Ectodermal cell (in vitro differentiated cells): ENCODE results near the gene MTSS2. TPM values are rescaled to one million over a fixed set of nuclear protein-coding genes. Genes with fewer than 3 reads are reported as not detected.
A peak's percentile ranks its signal among the peaks of the same experiment; 100 is the strongest.

ENCODE experiments used
- H3K27ac ChIP-seq: 2 replicates; pipeline ENCODE4 v1.7.0; 2013; ENCODE audit warnings: mild to moderate bottlenecking, low read depth, low read length; ENCODE audit not compliant: insufficient read depth, poor library complexity, severe bottlenecking
- H3K27me3 ChIP-seq: 2 replicates; pipeline ENCODE4 v1.7.0; 2013; ENCODE audit warnings: mild to moderate bottlenecking, low read length; ENCODE audit not compliant: insufficient read depth, control insufficient read depth, poor library complexity, severe bottlenecking
- H3K36me3 ChIP-seq: one replicate; pipeline ENCODE4 v1.7.0; 2013; ENCODE audit warnings: low read length; ENCODE audit not compliant: control insufficient read depth, insufficient read depth
- H3K4me1 ChIP-seq: one replicate; pipeline ENCODE4 v1.7.0; 2013; ENCODE audit warnings: low read length; ENCODE audit not compliant: control insufficient read depth, insufficient read depth
- H3K4me3 ChIP-seq: 2 replicates; pipeline ENCODE4 v1.7.0; 2013; ENCODE audit warnings: low read depth, low read length, control low read depth; ENCODE audit not compliant: insufficient read depth
- H3K9me3 ChIP-seq: 2 replicates; pipeline ENCODE4 v1.7.0; 2013; ENCODE audit warnings: mild to moderate bottlenecking, low read length, moderate library complexity; ENCODE audit not compliant: control insufficient read depth
- WGBS, 2 experiments: methylation state at CpG; one replicate each; pipeline ENCODE4 v1.1.7; 2013; ENCODE audit warnings: missing lambda C conversion rate in 2 of 2; 5-methylcytosine and 5-hydroxymethylcytosine counted together
- polyA plus RNA-seq, 4 experiments: library from polyadenylated mRNA; stranded (reverse); fragments of 50-300 nt; gene quantifications; one replicate each; pipeline ENCODE4 v1.2.3, GENCODE V29; 2013

The MTSS2 gene, protein sequence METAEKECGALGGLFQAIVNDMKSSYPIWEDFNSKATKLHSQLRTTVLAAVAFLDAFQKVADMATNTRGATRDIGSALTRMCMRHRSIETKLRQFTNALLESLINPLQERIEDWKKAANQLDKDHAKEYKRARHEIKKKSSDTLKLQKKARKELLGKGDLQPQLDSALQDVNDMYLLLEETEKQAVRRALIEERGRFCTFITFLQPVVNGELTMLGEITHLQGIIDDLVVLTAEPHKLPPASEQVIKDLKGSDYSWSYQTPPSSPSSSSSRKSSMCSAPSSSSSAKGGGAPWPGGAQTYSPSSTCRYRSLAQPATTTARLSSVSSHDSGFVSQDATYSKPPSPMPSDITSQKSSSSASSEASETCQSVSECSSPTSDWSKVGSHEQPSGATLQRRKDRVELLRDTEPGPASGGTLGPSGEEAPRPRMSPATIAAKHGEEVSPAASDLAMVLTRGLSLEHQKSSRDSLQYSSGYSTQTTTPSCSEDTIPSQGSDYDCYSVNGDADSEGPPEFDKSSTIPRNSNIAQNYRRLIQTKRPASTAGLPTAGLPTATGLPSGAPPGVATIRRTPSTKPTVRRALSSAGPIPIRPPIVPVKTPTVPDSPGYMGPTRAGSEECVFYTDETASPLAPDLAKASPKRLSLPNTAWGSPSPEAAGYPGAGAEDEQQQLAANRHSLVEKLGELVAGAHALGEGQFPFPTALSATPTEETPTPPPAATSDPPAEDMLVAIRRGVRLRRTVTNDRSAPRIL
- polyA plus RNA-seq (2013, experiment 1 of 4) = 83.6 TPM
- polyA plus RNA-seq (2013, experiment 2 of 4) = 65.7 TPM
- polyA plus RNA-seq (2013, experiment 3 of 4) = 67.5 TPM
- 64.8 TPM for polyA plus RNA-seq (2013, experiment 4 of 4)

DNA sequence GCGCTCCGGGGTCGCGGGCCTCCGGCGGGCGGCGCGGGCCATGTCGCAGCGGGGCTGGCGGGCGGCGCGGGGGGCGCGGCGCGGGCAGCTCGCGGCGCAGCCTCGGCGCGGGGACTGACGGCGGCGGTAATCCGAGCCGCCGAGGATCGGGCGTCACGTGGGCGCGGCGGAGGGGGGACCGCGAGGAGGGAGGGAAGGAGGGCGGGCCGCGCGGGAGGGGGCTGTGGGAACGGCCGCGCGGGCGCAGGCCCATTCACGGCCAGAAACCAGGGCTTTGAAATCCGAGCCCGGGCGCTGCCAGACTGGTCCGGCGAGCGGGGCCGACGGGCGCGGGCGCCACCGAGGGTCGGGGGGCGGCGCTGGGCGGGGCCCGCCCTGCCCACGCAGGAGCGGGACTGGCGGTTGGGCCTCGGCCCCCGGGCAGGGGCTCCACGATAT, at the start of gene MTSS2:
TSS of gene MTSS2 (minus strand) at position 116 of the 438 bp plus-strand sequence. CDS start 262 bp downstream, outside the sequence.
- Histone ChIP-seq H3K36me3 (no peaks in the 10 kb centered on the region), H3K4me3 (peak within 1 kb of the TSS; percentile 80), H3K9me3 (no peaks in the 10 kb centered on the region), H3K27me3 (no peaks in the 10 kb centered on the region), H3K27ac (no peak within 1 kb of the TSS), H3K4me1 (peaks cover 31% of the 10 kb centered on the region)
- 1% methylated on average over 72 of the region's 72 CpGs for WGBS, 2 experiments

DNA sequence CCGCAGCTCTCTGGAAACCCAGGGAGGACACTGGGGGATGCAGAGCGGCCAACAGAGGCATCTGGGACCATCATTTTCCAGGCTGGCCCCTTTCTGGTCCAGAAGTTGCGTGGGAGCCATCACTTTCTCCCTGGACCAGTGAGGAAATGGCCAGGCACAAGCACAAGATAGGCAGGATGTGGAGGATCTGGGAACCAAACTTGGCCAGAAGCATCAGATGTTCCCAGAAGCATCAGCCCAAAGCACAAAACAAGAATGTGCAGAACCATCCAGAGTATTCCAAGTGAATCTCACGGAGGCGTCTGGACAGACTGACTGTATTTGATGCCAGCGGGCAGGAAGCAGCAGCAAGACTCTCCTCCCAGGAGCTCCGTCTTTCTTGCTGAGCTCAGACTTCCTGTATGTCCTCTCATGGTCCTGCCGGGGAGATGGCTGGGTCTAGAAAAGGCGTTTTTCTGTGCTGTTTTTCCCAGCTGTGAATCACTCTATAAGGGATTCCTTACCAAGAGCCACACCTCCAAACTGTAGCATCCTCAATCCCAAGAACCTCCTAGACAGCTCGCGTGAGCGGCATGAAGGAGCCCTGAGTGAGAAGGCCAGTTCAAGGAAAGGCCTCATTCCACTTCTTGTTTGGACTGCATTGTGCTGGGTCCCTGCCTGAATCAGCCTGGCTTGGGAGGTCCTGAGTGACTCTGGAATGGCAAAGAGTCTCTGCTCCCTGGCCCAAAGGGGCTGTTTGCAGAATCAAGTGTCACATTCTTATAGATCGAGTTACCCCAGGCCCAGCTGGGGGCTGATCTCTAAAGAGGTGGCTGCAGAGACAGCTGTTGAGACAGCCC, 49.5 kb upstream of the MTSS2 start:
- 84 to 85% methylated on average over 13 of the region's 13 CpGs for WGBS, 2 experiments
- no peak overlapping the region for H3K4me3 ChIP-seq

DNA sequence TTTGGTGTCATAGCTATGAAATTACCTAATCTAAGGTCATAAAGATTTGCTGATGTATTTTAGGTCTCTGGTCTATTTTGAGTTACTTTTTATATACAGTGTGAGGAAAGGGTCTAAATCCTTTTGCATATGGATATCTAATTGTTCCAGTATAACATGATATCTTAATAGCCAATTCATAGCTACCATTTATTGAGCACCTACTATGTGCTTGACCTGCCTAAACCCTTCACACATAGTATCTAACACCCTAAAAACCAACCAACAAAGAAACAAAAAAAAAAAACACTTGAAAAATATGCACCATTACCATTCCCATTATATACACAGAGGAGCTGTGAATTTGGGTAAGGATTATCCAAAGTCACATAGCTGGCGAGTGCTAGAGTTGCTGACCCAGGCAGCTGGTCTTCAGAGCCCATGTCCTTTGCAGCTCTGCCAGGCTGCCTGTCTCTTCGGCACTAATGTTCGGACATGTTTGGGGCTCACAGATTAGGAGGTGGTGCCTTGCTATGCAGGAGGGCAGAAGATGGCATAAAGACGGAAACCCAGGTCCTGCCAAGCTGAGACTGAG, 48.8 kb upstream of the MTSS2 start:
- Histone ChIP-seq H3K27me3 (no peaks in the 10 kb centered on the region), H3K4me3 (no peak overlapping the region), H3K4me1 (peaks cover 44% of the 10 kb centered on the region), H3K27ac (no peak overlapping the region), H3K36me3 (no peaks in the 10 kb centered on the region), H3K9me3 (no peaks in the 10 kb centered on the region)
- 95% methylated on average over 4 of the region's 4 CpGs for WGBS, 2 experiments

More for the DNA sequence above, 49.5 kb upstream of the MTSS2 start:
- Histone ChIP-seq H3K9me3 (no peaks in the 10 kb centered on the region), H3K27me3 (no peaks in the 10 kb centered on the region), H3K4me1 (peaks cover 40% of the 10 kb centered on the region), H3K27ac (peak overlapping the region; percentile 66), H3K36me3 (no peaks in the 10 kb centered on the region)

DNA sequence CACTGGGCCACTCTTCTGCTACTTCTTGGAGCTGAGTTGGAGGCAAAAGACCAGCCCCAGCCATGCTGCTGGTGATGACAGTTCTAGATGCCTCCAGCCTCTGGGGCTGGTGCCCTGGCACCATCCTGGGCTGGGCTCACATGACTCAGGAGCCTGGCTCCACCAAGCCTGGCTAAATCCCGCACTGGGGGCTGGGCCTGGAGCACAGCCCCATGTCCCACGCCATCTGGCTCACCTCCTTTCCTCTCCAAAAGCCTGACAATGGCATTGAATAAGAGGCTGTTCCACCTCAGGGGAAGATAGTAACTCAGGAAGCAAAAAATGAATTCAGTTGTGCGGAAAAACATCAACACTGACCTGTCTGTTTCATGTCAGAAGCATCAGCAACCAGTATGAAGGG, 45.1 kb upstream of the MTSS2 start:
- peaks cover 32% of the 10 kb centered on the region for H3K4me1 ChIP-seq
- 94% methylated on average over 3 of the region's 3 CpGs for WGBS, 2 experiments

DNA sequence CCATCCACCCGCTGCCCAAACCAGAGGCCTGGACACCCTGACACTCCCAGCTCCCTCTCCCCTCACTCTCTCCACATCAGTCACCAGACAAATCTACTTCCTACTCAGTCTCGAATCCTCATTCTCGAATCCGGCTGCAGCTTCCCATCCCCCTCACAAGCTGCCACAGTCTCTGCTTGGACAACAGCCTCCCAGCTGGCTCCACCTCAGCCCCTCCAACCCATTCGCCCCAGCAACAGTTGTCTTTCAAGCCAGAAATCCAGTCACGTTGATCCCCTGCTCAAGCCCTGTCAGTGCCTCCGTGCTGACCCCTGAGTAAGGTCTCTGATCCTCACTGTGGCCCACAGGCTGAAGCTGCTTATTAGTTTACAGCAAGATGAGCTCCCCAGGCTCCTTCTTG, 44.2 kb upstream of the MTSS2 start:
- H3K4me3 ChIP-seq = no peak overlapping the region
- WGBS, 2 experiments = 55 to 58% methylated on average over 7 of the region's 7 CpGs
- H3K27ac ChIP-seq = peak overlapping the region; percentile 47
- peaks cover 32% of the 10 kb centered on the region for H3K4me1 ChIP-seq
- no peaks in the 10 kb centered on the region for H3K9me3 ChIP-seq
- H3K36me3 ChIP-seq = no peaks in the 10 kb centered on the region
- H3K27me3 ChIP-seq = no peaks in the 10 kb centered on the region

More for the DNA sequence above, 45.1 kb upstream of the MTSS2 start:
- Histone ChIP-seq H3K27ac (no peak overlapping the region), H3K9me3 (no peaks in the 10 kb centered on the region), H3K27me3 (no peaks in the 10 kb centered on the region), H3K4me3 (no peak overlapping the region), H3K36me3 (no peaks in the 10 kb centered on the region)

DNA sequence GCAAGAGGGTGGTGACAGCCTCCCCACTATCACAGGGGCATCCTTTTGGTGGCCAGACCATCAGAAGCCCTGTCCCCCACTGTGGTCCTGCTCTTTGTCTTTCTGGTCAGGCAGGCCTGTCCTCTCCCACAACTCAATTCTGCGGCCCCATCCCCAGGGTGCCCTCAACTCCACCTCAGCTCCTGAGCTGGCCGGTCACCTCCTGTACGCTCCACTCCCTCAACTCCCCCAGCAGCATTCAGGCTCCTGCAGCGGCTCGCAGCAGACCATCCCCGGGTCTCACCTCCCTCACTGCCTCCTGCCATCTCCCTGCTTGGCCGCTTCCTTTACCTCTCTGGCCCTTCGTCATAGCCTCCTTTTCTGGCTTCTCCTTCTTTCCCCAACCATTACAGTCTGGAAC, 43.4 kb upstream of the MTSS2 start:
- Histone ChIP-seq H3K9me3 (no peaks in the 10 kb centered on the region), H3K4me1 (peaks cover 33% of the 10 kb centered on the region), H3K36me3 (no peaks in the 10 kb centered on the region), H3K27ac (no peak overlapping the region), H3K4me3 (no peak overlapping the region), H3K27me3 (no peaks in the 10 kb centered on the region)
- WGBS, 2 experiments = 94 to 96% methylated on average over 8 of the region's 8 CpGs

DNA sequence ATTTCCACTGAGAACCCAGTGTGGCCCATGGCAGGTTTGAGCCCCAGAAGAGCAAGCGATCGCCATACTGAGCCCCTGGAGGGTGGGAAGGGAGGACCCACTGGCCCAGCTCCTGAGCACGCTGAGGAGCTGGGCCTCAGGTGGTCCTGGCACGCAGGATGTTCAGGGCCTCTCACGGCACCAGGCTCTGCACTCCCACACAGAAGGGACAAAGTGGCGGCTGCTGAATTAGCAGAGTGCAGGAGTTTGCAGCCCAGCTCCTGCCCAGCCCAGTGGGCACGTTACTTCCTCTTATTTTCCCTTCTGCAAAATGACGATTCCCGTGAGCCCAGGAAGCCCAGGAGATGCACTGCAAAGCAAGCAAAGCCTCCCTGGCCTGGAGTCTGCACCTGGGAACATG, 42.3 kb upstream of the MTSS2 start:
- Histone ChIP-seq H3K36me3 (no peaks in the 10 kb centered on the region), H3K4me1 (peaks cover 33% of the 10 kb centered on the region), H3K9me3 (no peaks in the 10 kb centered on the region), H3K4me3 (no peak overlapping the region), H3K27ac (no peak overlapping the region), H3K27me3 (no peaks in the 10 kb centered on the region)
- 96% methylated on average over 9 of the region's 9 CpGs for whole genome bisulfite sequencing, 2 experiments

DNA sequence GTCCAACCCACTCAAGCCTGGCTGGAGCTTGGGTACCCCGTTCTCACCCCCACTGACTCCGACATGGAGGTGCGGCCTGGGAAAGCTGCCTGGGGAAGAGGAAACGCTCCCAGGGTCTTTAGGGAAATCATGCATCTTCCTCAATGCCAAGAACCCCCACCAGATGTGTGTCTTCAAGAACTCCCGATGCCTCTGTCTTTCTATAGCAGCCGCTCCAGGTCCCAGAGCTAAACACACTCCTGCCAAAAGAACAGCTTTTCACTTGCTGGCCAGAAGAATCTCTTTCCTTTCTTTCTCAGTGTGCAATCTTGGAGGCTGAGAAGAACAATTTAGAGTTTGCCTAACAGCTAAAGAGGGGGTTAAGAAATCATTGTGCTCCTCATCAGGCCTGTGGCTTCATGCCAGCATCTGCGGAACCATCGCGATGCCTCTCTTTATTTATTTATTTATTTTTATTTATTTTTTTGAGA, 41.1 kb upstream of the MTSS2 start:
- no peaks in the 10 kb centered on the region for H3K9me3 ChIP-seq
- H3K4me3 ChIP-seq = no peak overlapping the region
- peaks cover 33% of the 10 kb centered on the region for H3K4me1 ChIP-seq
- 94 to 96% methylated on average over 8 to 9 of the region's 9 CpGs for WGBS, 2 experiments
- no peaks in the 10 kb centered on the region for H3K36me3 ChIP-seq
- H3K27me3 ChIP-seq = no peaks in the 10 kb centered on the region
- no peak overlapping the region for H3K27ac ChIP-seq

DNA sequence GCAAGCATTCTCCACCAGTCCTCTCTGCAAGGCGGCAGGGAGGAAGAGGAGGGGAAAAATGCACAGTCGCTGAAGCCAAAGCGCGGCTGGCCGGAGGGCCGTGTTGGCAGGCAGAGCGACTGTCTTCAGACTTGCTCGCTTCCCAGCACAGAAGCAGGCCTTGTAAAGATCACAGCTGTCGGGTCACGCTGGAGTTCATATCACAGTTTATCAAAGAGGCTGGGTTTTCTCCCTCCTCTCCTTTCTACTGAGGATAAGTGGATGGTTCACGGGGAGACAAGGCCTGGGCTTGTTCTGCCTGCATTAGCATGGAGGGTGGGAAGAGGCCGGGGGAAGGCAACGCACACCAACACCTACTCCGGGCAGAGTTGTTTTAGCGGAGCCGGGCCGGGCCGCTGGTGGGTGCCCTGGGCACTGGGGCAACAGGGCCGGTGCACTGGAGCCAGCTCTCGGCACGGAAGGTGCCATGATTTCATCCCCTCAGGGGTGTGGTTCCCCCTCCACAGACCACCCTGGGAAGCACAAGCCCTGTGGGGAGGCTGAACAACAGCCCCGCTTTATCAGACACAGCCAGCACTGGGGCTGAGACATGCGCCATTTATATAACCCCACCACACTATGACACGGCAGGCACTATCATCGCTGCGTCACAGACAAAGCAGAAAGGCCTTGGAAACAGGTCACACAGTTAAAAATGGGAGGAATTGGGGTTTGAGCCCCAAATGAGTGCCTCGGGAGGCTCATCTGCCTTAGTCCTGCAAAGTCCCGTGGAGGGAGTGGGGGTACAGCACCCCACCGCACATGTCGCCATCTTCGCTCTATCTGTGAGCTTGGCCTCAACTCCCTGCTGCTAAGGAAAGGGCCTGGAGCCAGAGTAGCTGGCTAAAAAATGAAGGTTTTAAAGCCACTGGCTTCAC, 40.3 kb upstream of the MTSS2 start:
- 92 to 93% methylated on average over 31 of the region's 31 CpGs for WGBS, 2 experiments
- no peaks in the 10 kb centered on the region for H3K27me3 ChIP-seq
- H3K36me3 ChIP-seq = no peaks in the 10 kb centered on the region
- peaks cover 33% of the 10 kb centered on the region for H3K4me1 ChIP-seq
- H3K4me3 ChIP-seq = no peak overlapping the region
- no peaks in the 10 kb centered on the region for H3K9me3 ChIP-seq
- peak overlapping the region; percentile 55 for H3K27ac ChIP-seq
